ENCODE results near the gene ITPR3.
A peak's percentile ranks its signal among the peaks of the same experiment; 100 is the strongest.

Gene ITPR3

DNA sequence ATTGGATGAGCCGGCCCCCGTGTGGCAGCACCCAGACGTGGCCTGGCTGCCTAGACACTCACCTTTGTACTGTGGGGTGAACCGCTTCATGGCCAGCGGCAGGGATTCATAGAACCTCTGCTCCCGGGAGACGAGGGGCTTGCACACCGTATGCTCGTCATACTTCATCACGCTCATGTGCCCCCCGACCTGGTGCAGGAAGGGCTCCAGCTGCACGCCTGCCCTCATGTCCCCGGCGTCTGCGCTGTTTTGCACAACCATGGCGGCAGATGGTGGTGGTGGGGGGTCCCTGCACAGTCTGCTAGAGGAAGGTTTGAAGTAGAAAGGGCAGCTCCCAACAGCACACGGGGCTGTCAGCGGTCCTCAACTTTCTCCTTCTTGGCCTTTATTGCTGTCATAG is 114.1 kb downstream of the ITPR3 start:
- Histone ChIP-seq H3K4me1 (ENCODE audit: control insufficient read depth in 1 of 2, insufficient read depth in 2 of 2, low read length in 2 of 2) (peaks cover 0 to 4% of the 10 kb centered on the region in 2 donors), H3K27me3 (ENCODE audit: low read depth, low read length) (no peaks in the 10 kb centered on the region), H3K36me3 (ENCODE audit: control insufficient read depth in 1 of 2, insufficient read depth in 2 of 2, low read length in 2 of 2) (no peaks in the 10 kb centered on the region), H3K9me3 (ENCODE audit: control insufficient read depth in 1 of 2, low read length in 2 of 2) (no peaks in the 10 kb centered on the region), H3K4me3 (ENCODE audit: low read depth in 1 of 2, low read length in 2 of 2) (no peak overlapping the region), H3K27ac (ENCODE audit: low read length) (no peak overlapping the region)

DNA sequence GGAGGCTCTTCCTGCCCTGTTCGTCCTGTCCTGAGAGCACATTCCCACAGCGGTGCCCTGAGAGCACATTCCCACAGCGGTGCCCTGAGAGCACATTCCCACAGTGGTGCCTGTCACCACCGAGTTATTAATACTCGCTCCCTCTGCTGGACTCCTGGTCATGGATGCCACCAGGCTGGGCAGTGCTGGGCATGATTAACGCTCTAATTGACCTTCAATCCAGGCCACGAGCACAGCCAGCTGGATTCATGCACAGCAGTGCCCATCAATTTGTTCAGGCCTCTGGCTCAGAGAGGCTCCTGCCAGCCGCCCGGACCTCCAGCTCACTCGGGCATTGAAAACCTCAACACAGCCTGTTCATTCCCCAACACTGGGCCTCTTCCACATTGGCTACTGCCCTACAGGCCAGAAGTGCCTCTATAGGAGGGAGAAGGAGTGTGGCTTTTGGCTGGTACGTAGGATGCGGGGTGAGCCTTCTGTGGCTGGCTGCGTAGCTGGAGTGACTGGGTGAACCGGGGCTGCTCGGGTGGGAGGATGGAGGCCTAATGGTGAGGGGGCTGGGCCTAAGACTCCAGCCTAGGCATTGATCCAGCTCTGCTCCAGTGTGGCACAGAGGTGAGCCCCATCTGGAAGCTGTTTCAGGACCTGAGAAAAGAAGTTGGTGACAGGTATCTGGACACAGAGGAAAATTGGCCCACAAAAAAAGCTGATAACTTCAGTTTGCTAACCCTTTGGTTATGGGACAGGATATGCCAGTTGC is 116.3 kb downstream of the ITPR3 start:
- Histone ChIP-seq H3K36me3 (ENCODE audit: control insufficient read depth in 1 of 2, insufficient read depth in 2 of 2, low read length in 2 of 2) (no peaks in the 10 kb centered on the region), H3K9me3 (ENCODE audit: control insufficient read depth in 1 of 2, low read length in 2 of 2) (no peaks in the 10 kb centered on the region), H3K4me1 (ENCODE audit: control insufficient read depth in 1 of 2, insufficient read depth in 2 of 2, low read length in 2 of 2) (no peaks in the 10 kb centered on the region), H3K27ac (ENCODE audit: low read length) (no peak overlapping the region), H3K27me3 (ENCODE audit: low read depth, low read length) (no peaks in the 10 kb centered on the region), H3K4me3 (ENCODE audit: low read depth in 1 of 2, low read length in 2 of 2) (no peak overlapping the region)

DNA sequence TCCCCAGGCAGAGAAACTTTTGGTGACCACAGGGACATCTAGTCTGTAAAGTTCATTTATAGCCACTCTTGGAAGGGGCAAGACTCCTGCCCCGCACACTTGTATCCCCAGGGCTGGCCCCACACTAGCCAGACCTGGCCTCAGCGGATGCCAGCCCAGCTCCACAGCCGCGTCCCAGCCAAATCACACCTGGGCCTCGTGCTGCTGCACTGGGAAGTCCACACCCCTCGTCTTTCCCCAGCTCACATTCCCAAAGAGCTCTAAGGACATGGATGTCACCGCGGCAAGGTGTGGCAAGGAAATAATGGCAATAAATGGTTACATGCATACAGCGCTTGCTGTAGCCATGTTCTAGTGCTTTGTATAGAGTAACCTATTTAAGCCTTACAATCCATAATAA is 117.0 kb downstream of the ITPR3 start:
- Histone ChIP-seq H3K27me3 (ENCODE audit: low read depth, low read length) (no peaks in the 10 kb centered on the region), H3K4me1 (ENCODE audit: control insufficient read depth in 1 of 2, insufficient read depth in 2 of 2, low read length in 2 of 2) (peaks cover 0 to under 1% of the 10 kb centered on the region in 2 donors), H3K9me3 (ENCODE audit: control insufficient read depth in 1 of 2, low read length in 2 of 2) (no peaks in the 10 kb centered on the region), H3K27ac (ENCODE audit: low read length) (no peak overlapping the region), H3K36me3 (ENCODE audit: control insufficient read depth in 1 of 2, insufficient read depth in 2 of 2, low read length in 2 of 2) (no peaks in the 10 kb centered on the region), H3K4me3 (ENCODE audit: low read depth in 1 of 2, low read length in 2 of 2) (no peak overlapping the region)

DNA sequence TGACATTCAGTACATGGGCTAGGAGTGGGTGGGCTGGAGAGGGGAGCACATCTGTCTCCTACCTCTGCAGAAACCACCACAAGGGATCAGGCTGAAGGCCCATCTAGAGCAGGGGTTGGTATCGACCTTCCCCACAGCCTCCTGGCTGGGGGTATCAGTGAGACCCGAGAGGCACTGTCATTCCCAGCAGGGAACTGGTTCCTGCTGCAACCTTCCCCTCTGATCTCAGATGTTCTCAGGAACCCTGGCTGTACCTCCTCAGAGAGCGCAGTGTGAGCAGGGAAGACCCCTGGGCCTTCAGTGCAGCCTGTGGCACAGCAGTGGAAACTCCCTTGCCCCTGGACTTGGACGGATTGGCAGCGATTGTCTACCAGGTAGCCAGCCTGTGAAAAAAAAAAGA is 117.8 kb downstream of the ITPR3 start:
- H3K36me3 ChIP-seq (ENCODE audit: control insufficient read depth in 1 of 2, insufficient read depth in 2 of 2, low read length in 2 of 2) = no peaks in the 10 kb centered on the region
- no peak overlapping the region for H3K27ac ChIP-seq (ENCODE audit: low read length)
- peaks cover 0 to 7% of the 10 kb centered on the region in 2 donors for H3K4me1 ChIP-seq (ENCODE audit: control insufficient read depth in 1 of 2, insufficient read depth in 2 of 2, low read length in 2 of 2)
- no peaks in the 10 kb centered on the region for H3K9me3 ChIP-seq (ENCODE audit: control insufficient read depth in 1 of 2, low read length in 2 of 2)
- no peak overlapping the region for H3K4me3 ChIP-seq (ENCODE audit: low read depth in 1 of 2, low read length in 2 of 2)
- H3K27me3 ChIP-seq (ENCODE audit: low read depth, low read length) = no peaks in the 10 kb centered on the region

DNA sequence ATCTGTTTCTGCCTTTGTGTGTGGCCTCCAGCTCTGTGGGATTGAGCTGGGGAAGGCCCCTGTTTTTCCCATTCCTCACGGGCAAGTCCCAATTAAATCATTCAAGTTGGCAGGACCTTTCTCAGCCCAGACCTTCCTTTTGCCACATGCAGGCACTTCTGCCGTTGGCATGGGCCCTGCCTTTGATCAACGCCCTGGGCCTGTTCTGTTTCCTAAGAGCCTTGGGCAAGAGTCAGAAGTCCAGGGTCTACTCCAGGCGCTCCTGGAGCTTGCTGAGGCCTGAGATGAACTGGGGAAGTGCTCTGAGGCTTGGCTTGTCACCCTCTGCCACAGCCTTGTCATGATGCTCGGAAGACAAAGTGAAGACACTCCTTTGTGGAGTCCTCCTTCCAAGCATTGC is 118.4 kb downstream of the ITPR3 start:
- H3K4me3 ChIP-seq (ENCODE audit: low read depth in 1 of 2, low read length in 2 of 2) = no peak overlapping the region
- H3K27me3 ChIP-seq (ENCODE audit: low read depth, low read length) = no peaks in the 10 kb centered on the region
- no peak overlapping the region for H3K27ac ChIP-seq (ENCODE audit: low read length)
- no peaks in the 10 kb centered on the region for H3K9me3 ChIP-seq (ENCODE audit: control insufficient read depth in 1 of 2, low read length in 2 of 2)
- no peaks in the 10 kb centered on the region for H3K36me3 ChIP-seq (ENCODE audit: control insufficient read depth in 1 of 2, insufficient read depth in 2 of 2, low read length in 2 of 2)
- H3K4me1 ChIP-seq (ENCODE audit: control insufficient read depth in 1 of 2, insufficient read depth in 2 of 2, low read length in 2 of 2) = peaks cover 5 to 14% of the 10 kb centered on the region in 2 donors

DNA sequence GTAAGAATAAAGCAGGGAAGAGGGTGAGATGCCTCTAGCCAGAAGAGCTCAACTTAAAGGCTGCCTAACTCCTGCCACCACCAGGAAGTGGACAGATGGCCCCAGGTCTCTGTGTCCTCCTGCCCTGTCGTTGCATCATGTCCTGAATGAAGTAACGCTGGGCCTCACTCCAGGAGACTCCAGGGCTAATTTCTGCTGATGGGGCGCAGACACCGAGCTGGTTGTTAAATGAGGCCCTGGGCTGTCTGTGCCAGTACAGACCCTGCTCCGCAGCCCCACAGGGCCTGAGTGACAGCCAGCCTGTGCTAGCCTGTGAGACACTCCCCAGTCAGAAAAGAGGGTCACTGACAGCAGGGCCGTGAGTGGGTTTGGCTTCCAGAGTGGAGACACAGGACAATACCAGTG is 119.1 kb downstream of the ITPR3 start:
- Histone ChIP-seq H3K9me3 (ENCODE audit: control insufficient read depth in 1 of 2, low read length in 2 of 2) (no peaks in the 10 kb centered on the region), H3K4me1 (ENCODE audit: control insufficient read depth in 1 of 2, insufficient read depth in 2 of 2, low read length in 2 of 2) (peaks cover 6 to 18% of the 10 kb centered on the region in 2 donors), H3K27ac (ENCODE audit: low read length) (no peak overlapping the region), H3K4me3 (ENCODE audit: low read depth in 1 of 2, low read length in 2 of 2) (no peak overlapping the region), H3K36me3 (ENCODE audit: control insufficient read depth in 1 of 2, insufficient read depth in 2 of 2, low read length in 2 of 2) (no peaks in the 10 kb centered on the region), H3K27me3 (ENCODE audit: low read depth, low read length) (no peaks in the 10 kb centered on the region)

DNA sequence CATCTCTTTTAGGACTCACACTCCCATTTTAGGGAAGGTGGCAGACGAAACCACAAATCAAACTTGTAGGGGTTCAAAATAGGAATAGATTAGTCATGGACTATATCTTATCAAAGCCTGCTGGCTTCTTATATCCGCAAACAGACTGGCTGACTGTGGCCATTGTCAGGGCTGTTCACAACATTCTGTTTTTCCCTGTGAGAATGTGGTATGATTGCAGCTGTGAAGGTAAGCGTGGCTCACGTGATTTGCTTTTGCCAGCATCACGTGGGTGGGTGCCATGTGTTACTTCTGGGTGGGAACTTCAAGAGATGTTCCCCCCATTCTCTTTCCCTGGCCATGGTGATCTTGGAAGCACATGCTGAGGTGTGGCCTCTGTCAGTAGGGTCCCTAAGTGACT is 119.7 kb downstream of the ITPR3 start:
- Histone ChIP-seq H3K4me1 (ENCODE audit: control insufficient read depth in 1 of 2, insufficient read depth in 2 of 2, low read length in 2 of 2) (peaks cover 8 to 19% of the 10 kb centered on the region in 2 donors), H3K27ac (ENCODE audit: low read length) (no peak overlapping the region), H3K4me3 (ENCODE audit: low read depth in 1 of 2, low read length in 2 of 2) (no peak overlapping the region), H3K36me3 (ENCODE audit: control insufficient read depth in 1 of 2, insufficient read depth in 2 of 2, low read length in 2 of 2) (no peaks in the 10 kb centered on the region), H3K9me3 (ENCODE audit: control insufficient read depth in 1 of 2, low read length in 2 of 2) (no peaks in the 10 kb centered on the region), H3K27me3 (ENCODE audit: low read depth, low read length) (no peaks in the 10 kb centered on the region)

DNA sequence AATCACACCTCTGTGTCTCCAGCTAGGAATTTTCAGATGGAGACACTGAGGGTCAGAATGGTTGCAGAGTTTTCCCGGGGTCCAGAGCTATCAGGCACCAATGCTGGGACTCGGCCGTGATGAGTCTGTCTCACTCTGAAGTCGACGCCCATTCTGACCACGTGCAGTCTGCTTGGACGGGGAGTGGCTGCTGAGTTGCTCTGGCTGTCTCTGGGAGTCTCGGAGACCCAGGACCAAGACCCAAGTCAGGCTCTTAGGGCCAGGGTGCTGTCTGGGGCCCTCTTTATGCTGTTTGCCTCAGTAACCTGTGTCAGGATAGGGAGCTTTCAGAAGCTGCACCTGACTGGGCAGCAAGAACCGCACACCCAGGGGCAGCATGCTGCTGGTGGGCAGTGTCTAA is 121.0 kb downstream of the ITPR3 start:
- Histone ChIP-seq H3K4me1 (ENCODE audit: control insufficient read depth in 1 of 2, insufficient read depth in 2 of 2, low read length in 2 of 2) (peaks cover 8 to 19% of the 10 kb centered on the region in 2 donors), H3K27me3 (ENCODE audit: low read depth, low read length) (no peaks in the 10 kb centered on the region), H3K27ac (ENCODE audit: low read length) (no peak overlapping the region)

DNA sequence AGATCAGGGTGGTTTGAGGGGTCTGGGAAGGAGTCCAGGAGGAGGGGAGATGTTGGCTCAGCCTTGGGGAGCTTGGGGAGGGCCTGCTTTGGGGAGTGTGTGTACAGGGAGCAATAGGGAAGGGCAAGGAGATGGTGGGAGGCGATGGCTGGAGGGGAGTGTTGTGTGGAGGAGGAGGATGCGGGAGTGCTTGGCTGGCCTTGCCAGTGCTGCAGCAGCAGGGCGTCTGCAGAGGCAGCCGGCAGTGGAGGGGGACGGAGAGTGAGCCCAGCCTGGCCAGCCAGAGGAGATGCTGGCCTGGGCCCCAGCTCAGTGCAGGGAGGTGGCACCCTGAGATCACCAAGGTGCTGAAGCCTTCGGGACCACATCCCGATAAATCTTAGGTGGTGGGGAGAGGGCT is 121.7 kb downstream of the ITPR3 start:
- no peak overlapping the region for H3K4me3 ChIP-seq (ENCODE audit: low read depth in 1 of 2, low read length in 2 of 2)
- H3K9me3 ChIP-seq (ENCODE audit: control insufficient read depth in 1 of 2, low read length in 2 of 2) = no peaks in the 10 kb centered on the region
- H3K27me3 ChIP-seq (ENCODE audit: low read depth, low read length) = no peaks in the 10 kb centered on the region
- no peak overlapping the region for H3K27ac ChIP-seq (ENCODE audit: low read length)
- no peaks in the 10 kb centered on the region for H3K36me3 ChIP-seq (ENCODE audit: control insufficient read depth in 1 of 2, insufficient read depth in 2 of 2, low read length in 2 of 2)
- H3K4me1 ChIP-seq (ENCODE audit: control insufficient read depth in 1 of 2, insufficient read depth in 2 of 2, low read length in 2 of 2) = peaks cover 8 to 19% of the 10 kb centered on the region in 2 donors

More for the DNA sequence above, 121.0 kb downstream of the ITPR3 start:
- Histone ChIP-seq H3K4me3 (ENCODE audit: low read depth in 1 of 2, low read length in 2 of 2) (no peak overlapping the region), H3K36me3 (ENCODE audit: control insufficient read depth in 1 of 2, insufficient read depth in 2 of 2, low read length in 2 of 2) (no peaks in the 10 kb centered on the region), H3K9me3 (ENCODE audit: control insufficient read depth in 1 of 2, low read length in 2 of 2) (no peaks in the 10 kb centered on the region)

DNA sequence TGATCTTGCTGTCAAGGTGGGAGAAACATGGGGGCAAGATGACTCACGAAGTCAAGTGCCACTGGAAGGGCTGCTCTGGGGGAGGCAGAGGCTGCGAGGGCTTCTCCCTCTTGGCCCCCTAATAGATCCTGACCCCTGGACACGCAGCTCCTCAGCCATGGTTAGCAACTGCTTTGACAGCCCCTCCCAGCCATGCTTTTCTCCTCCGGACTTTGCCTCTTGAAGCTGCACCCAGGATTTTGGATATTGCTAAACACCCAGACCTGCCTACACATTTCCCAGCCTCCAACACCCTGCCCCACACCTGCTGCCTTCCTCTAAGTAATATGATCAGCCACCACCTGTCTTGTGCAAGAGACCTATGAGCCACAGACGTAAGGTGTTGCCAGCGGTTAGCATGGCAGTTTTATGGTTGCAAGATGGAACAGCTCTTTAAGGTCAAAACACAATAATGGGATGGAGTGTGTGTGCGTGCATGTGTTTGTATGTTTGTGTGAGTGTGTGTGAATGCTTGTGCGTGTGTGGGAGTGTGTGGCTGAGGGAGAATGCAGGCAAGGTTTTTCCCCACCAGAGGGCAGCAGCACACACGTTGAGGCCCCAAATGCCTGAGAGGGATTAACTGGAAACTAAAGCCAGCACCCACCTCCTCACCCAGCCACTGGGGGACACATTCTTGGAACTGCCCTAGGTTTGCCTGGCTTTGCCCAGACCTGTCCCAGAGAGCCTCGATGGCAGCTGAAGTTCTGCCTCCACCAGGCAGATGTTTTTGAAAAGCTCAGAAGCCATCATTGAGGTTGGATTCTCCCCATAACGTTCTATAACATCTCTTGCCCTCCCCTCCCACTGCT is 123.1 kb downstream of the ITPR3 start:
- no peaks in the 10 kb centered on the region for H3K27me3 ChIP-seq (ENCODE audit: low read depth, low read length)
- peaks cover 8 to 22% of the 10 kb centered on the region in 2 donors for H3K4me1 ChIP-seq (ENCODE audit: control insufficient read depth in 1 of 2, insufficient read depth in 2 of 2, low read length in 2 of 2)
- H3K27ac ChIP-seq (ENCODE audit: low read length) = no peak overlapping the region
- H3K36me3 ChIP-seq (ENCODE audit: control insufficient read depth in 1 of 2, insufficient read depth in 2 of 2, low read length in 2 of 2) = no peaks in the 10 kb centered on the region
- H3K4me3 ChIP-seq (ENCODE audit: low read depth in 1 of 2, low read length in 2 of 2) = no peak overlapping the region
- no peaks in the 10 kb centered on the region for H3K9me3 ChIP-seq (ENCODE audit: control insufficient read depth in 1 of 2, low read length in 2 of 2)

DNA sequence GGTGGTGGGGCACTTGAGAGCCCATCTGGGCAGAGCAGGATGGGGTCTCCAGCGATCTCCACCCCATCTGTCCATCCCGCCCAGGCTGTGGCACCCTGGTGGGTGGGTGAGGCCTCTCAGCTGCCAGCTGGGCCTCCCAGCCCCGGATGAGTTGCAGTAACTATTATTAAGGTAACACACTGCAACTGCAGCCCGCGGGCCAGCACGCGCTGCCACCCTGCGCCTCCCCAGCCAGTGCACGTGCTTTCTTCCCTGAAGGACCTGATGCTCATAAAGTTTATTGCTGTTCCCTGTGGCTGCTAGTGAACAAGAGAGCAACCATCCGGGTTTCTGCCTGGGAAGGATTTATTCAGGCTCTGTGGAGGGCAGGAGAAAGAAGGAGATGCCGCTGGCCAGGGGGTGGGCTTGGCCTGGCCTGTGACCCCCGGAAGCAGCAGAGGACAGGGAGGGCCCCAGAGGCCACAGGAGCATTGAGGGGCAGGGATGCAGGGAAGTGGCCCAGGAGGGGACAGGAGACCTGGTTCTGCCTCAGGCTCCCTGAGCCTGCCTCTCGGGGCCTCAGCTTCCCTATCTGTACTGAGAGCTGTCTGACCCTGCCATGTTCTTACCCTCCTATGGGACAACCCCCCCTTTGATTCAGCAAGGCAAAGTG is 123.9 kb downstream of the ITPR3 start:
- no peaks in the 10 kb centered on the region for H3K27me3 ChIP-seq (ENCODE audit: low read depth, low read length)
- H3K4me3 ChIP-seq (ENCODE audit: low read depth in 1 of 2, low read length in 2 of 2) = no peak overlapping the region
- no peaks in the 10 kb centered on the region for H3K9me3 ChIP-seq (ENCODE audit: control insufficient read depth in 1 of 2, low read length in 2 of 2)
- peaks cover 8 to 22% of the 10 kb centered on the region in 2 donors for H3K4me1 ChIP-seq (ENCODE audit: control insufficient read depth in 1 of 2, insufficient read depth in 2 of 2, low read length in 2 of 2)
- H3K36me3 ChIP-seq (ENCODE audit: control insufficient read depth in 1 of 2, insufficient read depth in 2 of 2, low read length in 2 of 2) = no peaks in the 10 kb centered on the region
- H3K27ac ChIP-seq (ENCODE audit: low read length) = peak overlapping the region; percentile 88
